Esophagus muscularis mucosa (tissue), 4 donors: Measurements from ENCODE around the gene ARIH1. TPM values are rescaled to one million over a fixed set of nuclear protein-coding genes. Genes with fewer than 3 reads are reported as not detected.

Experiments used
- DNase-seq: peaks from one replicate; pipeline ENCODE4 v3.0.0-alpha.2; 2017; ENCODE audit errors: extremely low spot score
- H3K27ac ChIP-seq, 4 donors: fragments of 200-600 bp; sonication (generic); replicated peaks in 1 of 4; 1 replicate in 3 of 4; 2 replicates in 1 of 4; pipeline ENCODE4 v1.5.1; 2016 to 2019; ENCODE audit warnings: mild to moderate bottlenecking in 1 of 4
- H3K27me3 ChIP-seq, 4 donors: fragments of 200-600 bp; sonication (generic); one replicate each; pipeline versions ENCODE4 v1.5.1 to v1.6.0; 2016 to 2019
- H3K36me3 ChIP-seq, 4 donors: fragments of 200-600 bp; sonication (generic); one replicate each; pipeline ENCODE4 v1.5.1; 2016 to 2019
- H3K4me1 ChIP-seq, 4 donors: fragments of 200-600 bp; sonication (generic); one replicate each; pipeline ENCODE4 v1.5.1; 2016 to 2019
- H3K4me3 ChIP-seq, 4 donors: fragments of 200-600 bp; sonication (generic); 1 replicate in 2 of 4; 2 replicates in 2 of 4; pipeline ENCODE4 v1.5.1; 2016 to 2019; ENCODE audit warnings: mild to moderate bottlenecking in 4 of 4, moderate library complexity in 1 of 4
- H3K9me3 ChIP-seq, 4 donors: fragments of 200-600 bp; sonication (generic); 1 replicate in 3 of 4; 2 replicates in 1 of 4; pipeline ENCODE4 v1.5.1; 2016 to 2019
- CTCF ChIP-seq, 3 experiments: fragments of 200-600 bp in 2 of 3; fragments of 450-650 bp in 1 of 3; sonication (generic) in 2 of 3; IDR thresholded peaks; one replicate each; pipeline ENCODE4 v1.5.1; 2017 to 2019; ENCODE audit warnings: antibody characterized with exemption in 3 of 3, mild to moderate bottlenecking in 2 of 3, moderate library complexity in 1 of 3
- EP300 ChIP-seq: sonication (generic); formaldehyde crosslinking; IDR thresholded peaks from one replicate; pipeline ENCODE4 v1.6.1; 2017; ENCODE audit warnings: antibody characterized with exemption
- POLR2A ChIP-seq: fragments of 450-650 bp; IDR thresholded peaks from one replicate; pipeline ENCODE4 v1.6.1; 2017; ENCODE audit warnings: antibody characterized with exemption, moderate library complexity, mild to moderate bottlenecking, low read depth
- POLR2AphosphoS5 ChIP-seq, 2 donors: sonication (generic); formaldehyde crosslinking; IDR thresholded peaks; one replicate each; pipeline ENCODE4 v1.6.1; 2017; ENCODE audit warnings: antibody characterized with exemption in 2 of 2
- WGBS: methylation state at CpG from one replicate; pipeline ENCODE4 v1.1.5; 2018; 5-methylcytosine and 5-hydroxymethylcytosine counted together
- intact Hi-C: fragments of 100-400 bp; cut with DNase I; formaldehyde crosslinking; loops from one replicate; pipeline ENCODE4 v1.15.1; 2023
- total RNA-seq, 4 donors: library from RNA; depleted of rRNA; stranded (reverse); fragments of >200 nt; gene quantifications; one replicate each; pipeline versions ENCODE4 v1.1.0 to v1.2.1, GENCODE V29; 2016

The ARIH1 gene
- total RNA-seq, 4 donors from 2014 or later, result 37.4 to 59.9 (median 43.3) TPM

- peaks cover 58 to 97% (median 87%) of the 10 kb centered on the region in 4 donors for H3K4me1 ChIP-seq
- intact Hi-C loops, result loop anchor here (10.0 kb wide), 1 partner anchor 53 kb away; no protein-coding TSS in a partner anchor
- TF ChIP-seq EP300 (no peak), POLR2AphosphoS5 (IDR thresholded peaks at IDR 0.05) (no peak), POLR2A (no peak), CTCF (IDR thresholded peaks at IDR 0.05) (no peak)
Measured at GRCh38 chr15:72482275-72482674, 8.1 kb downstream of the ARIH1 start.

DNA sequence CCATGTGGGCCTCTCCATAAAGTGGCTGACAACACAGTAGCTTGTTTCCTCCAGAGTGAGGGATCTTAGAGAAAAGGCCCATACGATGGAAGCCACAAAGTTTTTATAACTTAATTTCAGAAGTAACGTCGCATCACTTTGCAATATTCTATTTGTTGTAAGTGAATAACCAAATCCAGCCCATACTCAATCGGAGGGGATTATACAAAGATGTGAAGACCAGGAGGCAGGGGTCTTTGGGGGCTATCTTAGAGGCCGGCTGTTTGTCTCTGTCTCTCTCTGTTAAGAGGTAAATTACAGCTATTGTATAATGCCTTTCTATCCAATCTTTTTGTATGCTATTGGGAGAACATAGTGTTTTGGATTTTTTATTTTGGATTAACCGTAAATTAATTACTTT lies 9.1 kb downstream of the ARIH1 start:
- H3K9me3 ChIP-seq, result no peaks in the 10 kb centered on the region
- peaks cover 56 to 97% (median 87%) of the 10 kb centered on the region in 4 donors for H3K4me1 ChIP-seq
- DNase-seq, result no peak
- TF ChIP-seq POLR2A (no peak), POLR2AphosphoS5 (IDR thresholded peaks at IDR 0.05) (no peak)
- peak overlapping the region in 1 of 4 donors; percentile 15 for H3K27ac ChIP-seq
- peaks cover 0 to 16% (median 10%) of the 10 kb centered on the region in 4 donors for H3K36me3 ChIP-seq
- no peak overlapping the region for H3K4me3 ChIP-seq
- WGBS, result 91% methylated on average over 6 of the region's 6 CpGs
- no peaks in the 10 kb centered on the region for H3K27me3 ChIP-seq
- intact Hi-C loops, result loop anchor here (10.0 kb wide), 1 partner anchor 52 kb away; no protein-coding TSS in a partner anchor

More at GRCh38 chr15:72482275-72482674, 8.1 kb downstream of the ARIH1 start:
- no peak overlapping the region for H3K4me3 ChIP-seq
- no peak overlapping the region for H3K27ac ChIP-seq
- H3K9me3 ChIP-seq, result no peaks in the 10 kb centered on the region
- H3K27me3 ChIP-seq, result no peaks in the 10 kb centered on the region
- peaks cover 0 to 22% (median 12%) of the 10 kb centered on the region in 4 donors for H3K36me3 ChIP-seq
- no peak for DNase-seq

- intact Hi-C loops, result loop anchor here (10.0 kb wide), 1 partner anchor 49 kb away; no protein-coding TSS in a partner anchor
Measured at GRCh38 chr15:72486144-72486543, 12.0 kb downstream of the ARIH1 start.

DNA sequence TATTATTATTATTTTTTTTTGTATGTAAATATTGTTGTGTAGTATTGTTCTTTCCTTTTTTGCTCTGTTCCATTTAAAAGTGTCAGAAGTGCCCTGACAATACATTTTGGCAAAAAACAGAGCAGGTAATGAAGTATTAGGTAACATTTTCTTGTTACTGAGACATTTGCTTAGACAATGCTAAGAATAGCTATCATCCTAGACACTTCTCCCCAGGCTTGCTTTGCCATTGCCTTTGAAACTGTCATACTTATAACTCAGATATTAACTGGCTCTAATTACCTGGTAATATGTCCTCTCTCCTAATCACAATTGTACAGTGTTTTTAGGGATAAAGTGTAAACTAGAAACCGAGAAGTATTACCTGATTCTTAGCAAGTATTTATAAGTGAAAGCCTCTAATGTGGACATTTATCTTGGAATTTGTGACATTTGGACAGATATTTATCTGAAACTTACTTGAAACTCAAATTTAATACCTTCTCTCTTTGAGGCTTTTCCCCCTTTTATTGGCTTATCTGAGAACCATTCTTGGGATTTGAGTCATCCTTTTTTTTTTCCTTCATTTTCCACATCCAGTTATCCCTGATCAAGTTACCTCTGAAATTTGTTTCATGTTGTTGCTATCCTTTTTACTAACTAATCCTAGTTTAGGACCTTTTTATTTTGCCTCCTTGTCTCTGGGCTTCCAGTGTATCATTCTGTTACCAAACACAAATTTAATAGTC lies 13.1 kb downstream of the ARIH1 start:
- Histone ChIP-seq H3K4me3 (no peak overlapping the region), H3K27ac (no peak overlapping the region), H3K9me3 (no peaks in the 10 kb centered on the region), H3K36me3 (no peaks in the 10 kb centered on the region), H3K4me1 (peaks cover 41 to 97% (median 87%) of the 10 kb centered on the region in 4 donors), H3K27me3 (no peaks in the 10 kb centered on the region)
- no peak for TF ChIP-seq CTCF (IDR thresholded peaks at IDR 0.05)
- no peak for TF ChIP-seq POLR2AphosphoS5 (IDR thresholded peaks at IDR 0.05)
- TF ChIP-seq EP300, result no peak
- TF ChIP-seq POLR2A, result no peak
- no peak for DNase-seq
- 50% methylated on average over 1 of the region's 1 CpG for WGBS
- intact Hi-C loops, result loop anchor here (10.0 kb wide), 1 partner anchor 48 kb away; no protein-coding TSS in a partner anchor

More at GRCh38 chr15:72486144-72486543, 12.0 kb downstream of the ARIH1 start:
- Histone ChIP-seq H3K27me3 (no peaks in the 10 kb centered on the region), H3K36me3 (no peaks in the 10 kb centered on the region), H3K4me1 (peaks cover 45 to 97% (median 87%) of the 10 kb centered on the region in 4 donors), H3K9me3 (no peaks in the 10 kb centered on the region), H3K4me3 (no peak overlapping the region), H3K27ac (no peak overlapping the region)
- TF ChIP-seq POLR2AphosphoS5 (IDR thresholded peaks at IDR 0.05) (no peak), EP300 (no peak), CTCF (IDR thresholded peaks at IDR 0.05) (no peak), POLR2A (no peak)
- WGBS, result 84% methylated on average over 3 of the region's 3 CpGs
- no peak for DNase-seq

- Histone ChIP-seq H3K36me3 (no peaks in the 10 kb centered on the region), H3K9me3 (no peaks in the 10 kb centered on the region), H3K27ac (no peak overlapping the region), H3K4me1 (peaks cover 45 to 96% (median 87%) of the 10 kb centered on the region in 4 donors), H3K4me3 (no peak overlapping the region), H3K27me3 (no peaks in the 10 kb centered on the region)
- 82% methylated on average over 2 of the region's 2 CpGs for WGBS
- TF ChIP-seq CTCF (IDR thresholded peaks at IDR 0.05) (no peak), POLR2A (no peak), EP300 (no peak), POLR2AphosphoS5 (IDR thresholded peaks at IDR 0.05) (no peak)
- intact Hi-C loops, result loop anchor here (10.0 kb wide), 1 partner anchor 46 kb away; no protein-coding TSS in a partner anchor
- DNase-seq, result no peak
Measured at GRCh38 chr15:72488558-72488957, 14.4 kb downstream of the ARIH1 start.
